Parathyroid adenoma (tissue), 2 donors: ENCODE results near the gene DCTPP1.

Experiments
- H2AFZ ChIP-seq: fragments of 300-600 bp; sonication (generic); one replicate; pipeline ENCODE4 v1.7.0; 2017; ENCODE audit warnings: antibody characterized with exemption, mild to moderate bottlenecking
- H3K27ac ChIP-seq: fragments of 300-600 bp; sonication (generic); one replicate; pipeline ENCODE4 v1.7.0; 2017
- H3K27me3 ChIP-seq: fragments of 300-600 bp; sonication (generic); one replicate; pipeline ENCODE4 v1.7.0; 2017; ENCODE audit warnings: low read length; ENCODE audit not compliant: control insufficient read depth, insufficient read depth
- H3K36me3 ChIP-seq: fragments of 300-600 bp; sonication (generic); one replicate; pipeline ENCODE4 v1.7.0; 2017; ENCODE audit warnings: low read length; ENCODE audit not compliant: control insufficient read depth, insufficient read depth
- H3K4me1 ChIP-seq: fragments of 300-600 bp; sonication (generic); one replicate; pipeline ENCODE4 v1.7.0; 2017; ENCODE audit warnings: control low read depth
- H3K4me2 ChIP-seq: fragments of 300-600 bp; sonication (generic); one replicate; pipeline ENCODE4 v1.7.0; 2017; ENCODE audit warnings: low read length
- H3K4me3 ChIP-seq: fragments of 300-600 bp; sonication (generic); one replicate; pipeline ENCODE4 v1.7.0; 2017; ENCODE audit warnings: low read depth, low read length
- H3K79me2 ChIP-seq: fragments of 300-600 bp; sonication (generic); one replicate; pipeline ENCODE4 v1.7.0; 2017; ENCODE audit warnings: control low read depth
- H3K9ac ChIP-seq: fragments of 300-600 bp; sonication (generic); one replicate; pipeline ENCODE4 v1.7.0; 2017; ENCODE audit warnings: mild to moderate bottlenecking
- H3K9me3 ChIP-seq: fragments of 300-600 bp; sonication (generic); one replicate; pipeline ENCODE4 v1.7.0; 2017; ENCODE audit warnings: low read length; ENCODE audit not compliant: control insufficient read depth
- CTCF ChIP-seq: fragments of 300-600 bp; sonication (generic); IDR thresholded peaks from one replicate; pipeline ENCODE4 v1.7.0; 2017; ENCODE audit warnings: antibody characterized with exemption, mild to moderate bottlenecking
- donor health status: primary hyperparathyroidism.

Gene DCTPP1

GRCh38 chr16:30416047-30416603 is 13.7 kb downstream of the DCTPP1 start:
- Histone ChIP-seq H2AFZ (no peak overlapping the region), H3K79me2 (no peaks in the 10 kb centered on the region), H3K4me1 (peaks cover 11% of the 10 kb centered on the region), H3K9ac (no peak overlapping the region), H3K36me3 (no peaks in the 10 kb centered on the region), H3K27ac (peak overlapping the region; percentile 48), H3K27me3 (no peaks in the 10 kb centered on the region), H3K4me2 (peak overlapping the region; percentile 13), H3K9me3 (no peaks in the 10 kb centered on the region), H3K4me3 (no peak overlapping the region)
- TF ChIP-seq CTCF: no peak

- no peaks in the 10 kb centered on the region for H3K36me3 ChIP-seq
- peaks cover 9% of the 10 kb centered on the region for H3K79me2 ChIP-seq
- H3K4me3 ChIP-seq: no peak overlapping the region
- H3K27ac ChIP-seq: no peak overlapping the region
- no peak overlapping the region for H2AFZ ChIP-seq
- no peak overlapping the region for H3K9ac ChIP-seq
- H3K4me1 ChIP-seq: peaks cover 17% of the 10 kb centered on the region
- no peak overlapping the region for H3K4me2 ChIP-seq
- no peaks in the 10 kb centered on the region for H3K9me3 ChIP-seq
- no peaks in the 10 kb centered on the region for H3K27me3 ChIP-seq
- no peak for TF ChIP-seq CTCF
Observed at GRCh38 chr16:30414159-30414558, 15.7 kb downstream of the DCTPP1 start.

- Histone ChIP-seq H3K9me3 (no peaks in the 10 kb centered on the region), H3K27me3 (no peaks in the 10 kb centered on the region), H3K4me3 (no peak overlapping the region), H3K4me2 (no peak overlapping the region), H3K27ac (no peak overlapping the region), H2AFZ (no peak overlapping the region), H3K79me2 (peaks cover 9% of the 10 kb centered on the region), H3K9ac (no peak overlapping the region), H3K4me1 (peaks cover 19% of the 10 kb centered on the region), H3K36me3 (no peaks in the 10 kb centered on the region)
- no peak for TF ChIP-seq CTCF
Observed at GRCh38 chr16:30413112-30413806, 16.6 kb downstream of the DCTPP1 start.

GRCh38 chr16:30409125-30410060 is 20.4 kb downstream of the DCTPP1 start:
- peak; percentile 94 for TF ChIP-seq CTCF
- peak overlapping the region; percentile 34 for H3K27ac ChIP-seq
- no peaks in the 10 kb centered on the region for H3K9me3 ChIP-seq
- H3K4me3 ChIP-seq: peak overlapping the region; percentile 36
- no peak overlapping the region for H3K9ac ChIP-seq
- no peaks in the 10 kb centered on the region for H3K36me3 ChIP-seq
- peaks cover 12% of the 10 kb centered on the region for H3K4me1 ChIP-seq
- H3K27me3 ChIP-seq: no peaks in the 10 kb centered on the region
- H2AFZ ChIP-seq: peak overlapping the region; percentile 47
- H3K4me2 ChIP-seq: peak overlapping the region; percentile 60
- H3K79me2 ChIP-seq: peaks cover 9% of the 10 kb centered on the region
